ELR (cell line): ENCODE measurements around the gene YJEFN3.

Source experiments
- DNase-seq: peaks from one replicate; pipeline ENCODE4 v3.0.0-alpha.2; 2015; ENCODE audit warnings: low read depth

Gene YJEFN3

GRCh38 chr19:19554074-19555023, 25.6 kb downstream of the YJEFN3 start:
- DNase-seq = peak; percentile 67

GRCh38 chr19:19558055-19558454, 29.3 kb downstream of the YJEFN3 start:
- DNase-seq = no peak

- DNase-seq = no peak
Observed at GRCh38 chr19:19558636-19559035, 29.9 kb downstream of the YJEFN3 start.

- no peak for DNase-seq
Observed at GRCh38 chr19:19559931-19560330, 31.2 kb downstream of the YJEFN3 start.

GRCh38 chr19:19561946-19562664, 33.4 kb downstream of the YJEFN3 start:
- DNase-seq = no peak

GRCh38 chr19:19562665-19563347, 34.1 kb downstream of the YJEFN3 start:
- DNase-seq = no peak

GRCh38 chr19:19563348-19563848, 34.7 kb downstream of the YJEFN3 start:
- DNase-seq = no peak

GRCh38 chr19:19566306-19566705, 37.6 kb downstream of the YJEFN3 start:
- peak; percentile 43 for DNase-seq

GRCh38 chr19:19567391-19567790, 38.7 kb downstream of the YJEFN3 start:
- no peak for DNase-seq

GRCh38 chr19:19568802-19569756, 40.4 kb downstream of the YJEFN3 start:
- DNase-seq = peak; percentile 82

GRCh38 chr19:19570571-19570970, 41.9 kb downstream of the YJEFN3 start:
- no peak for DNase-seq

- DNase-seq = no peak
Observed at GRCh38 chr19:19571071-19571786, 42.5 kb downstream of the YJEFN3 start.

GRCh38 chr19:19575411-19575810, 46.7 kb downstream of the YJEFN3 start:
- DNase-seq = no peak

- no peak for DNase-seq
Observed at GRCh38 chr19:19578252-19578651, 49.5 kb downstream of the YJEFN3 start.

GRCh38 chr19:19579533-19580361, 51.0 kb downstream of the YJEFN3 start:
- no peak for DNase-seq

GRCh38 chr19:19580418-19580817, 51.7 kb downstream of the YJEFN3 start:
- no peak for DNase-seq

GRCh38 chr19:19581391-19581790, 52.7 kb downstream of the YJEFN3 start:
- DNase-seq = no peak

- no peak for DNase-seq
Observed at GRCh38 chr19:19582471-19582870, 53.8 kb downstream of the YJEFN3 start.

- DNase-seq = no peak
Observed at GRCh38 chr19:19584356-19584755, 55.6 kb downstream of the YJEFN3 start.
